GM23338 (cell line): ENCODE data around the gene AKAP1. TPM values are rescaled to one million over a fixed set of nuclear protein-coding genes. Genes with fewer than 3 reads are reported as not detected.

Experiments
- ATAC-seq: fragments of 200-7000 bp; cut with Tn5 transposase; 3 replicates; pipeline ENCODE4 v1.9.1; 2020
- DNase-seq: peaks from one replicate; pipeline ENCODE4 v3.0.0-alpha.2; 2015; ENCODE audit warnings: low spot score
- H2AFZ ChIP-seq: fragments of 200-600 bp; sonication (generic); 2 replicates; pipeline ENCODE4 v1.8.0; 2016; ENCODE audit warnings: antibody characterized with exemption, mild to moderate bottlenecking, moderate library complexity
- H3F3A ChIP-seq: fragments of 200-600 bp; sonication (generic); replicated peaks from 2 replicates; pipeline ENCODE4 v1.8.0; 2017; ENCODE audit warnings: antibody characterized with exemption, mixed run types, low read depth
- H3K27ac ChIP-seq: fragments of 200-600 bp; sonication (generic); 2 replicates; pipeline ENCODE4 v1.6.1; 2016; ENCODE audit warnings: low read depth
- H3K27me3 ChIP-seq: fragments of 200-600 bp; sonication (generic); 2 replicates; pipeline ENCODE4 v1.8.0; 2016; ENCODE audit warnings: mild to moderate bottlenecking, mixed run types, moderate library complexity; ENCODE audit not compliant: insufficient read depth
- H3K36me3 ChIP-seq: fragments of 200-600 bp; sonication (generic); 2 replicates; pipeline ENCODE4 v1.8.0; 2016; ENCODE audit warnings: mild to moderate bottlenecking; ENCODE audit not compliant: insufficient read depth
- H3K4me1 ChIP-seq: fragments of 200-600 bp; sonication (generic); 2 replicates; pipeline ENCODE4 v1.8.0; 2016; ENCODE audit warnings: mild to moderate bottlenecking, moderate library complexity; ENCODE audit not compliant: insufficient read depth
- H3K4me2 ChIP-seq: fragments of 200-600 bp; sonication (generic); 2 replicates; pipeline ENCODE4 v1.7.1; 2017; ENCODE audit warnings: mixed run types
- H3K4me3 ChIP-seq: fragments of 200-600 bp; sonication (generic); 2 replicates; pipeline ENCODE4 v1.6.1; 2016; ENCODE audit warnings: mixed run types
- H3K79me2 ChIP-seq: fragments of 200-600 bp; sonication (generic); replicated peaks from 2 replicates; pipeline ENCODE4 v1.8.0; 2017; ENCODE audit warnings: mild to moderate bottlenecking; ENCODE audit not compliant: insufficient read depth
- H3K9me2 ChIP-seq: fragments of 200-600 bp; sonication (generic); 2 replicates; pipeline ENCODE4 v1.8.0; 2017; ENCODE audit not compliant: insufficient read depth
- H4K20me1 ChIP-seq: fragments of 200-600 bp; sonication (generic); replicated peaks from 2 replicates; pipeline ENCODE4 v1.8.0; 2017; ENCODE audit warnings: mild to moderate bottlenecking; ENCODE audit not compliant: insufficient read depth
- H3K27ac Mint-ChIP-seq: 2 replicates; pipeline ENCODE4 v1.8.0; 2020; ENCODE audit warnings: inconsistent platforms, mild to moderate bottlenecking, moderate library complexity, mixed read lengths
- H3K27me3 Mint-ChIP-seq: 3 replicates; pipeline ENCODE4 v1.8.0; 2022; ENCODE audit warnings: low read depth, mild to moderate bottlenecking, moderate library complexity, mixed read lengths, inconsistent platforms; ENCODE audit not compliant: insufficient read depth, poor library complexity
- H3K36me3 Mint-ChIP-seq: 3 replicates; pipeline ENCODE4 v1.8.0; 2021; ENCODE audit warnings: low read depth, mild to moderate bottlenecking, inconsistent platforms, moderate library complexity, mixed read lengths
- H3K4me1 Mint-ChIP-seq: 3 replicates; pipeline ENCODE4 v1.8.0; 2020; ENCODE audit warnings: mild to moderate bottlenecking, inconsistent platforms, mixed read lengths
- H3K4me3 Mint-ChIP-seq: 3 replicates; pipeline ENCODE4 v1.8.0; 2021; ENCODE audit warnings: moderate library complexity, mild to moderate bottlenecking, inconsistent platforms, mixed read lengths
- H3K9me3 Mint-ChIP-seq: 3 replicates; pipeline ENCODE4 v1.8.0; 2020; ENCODE audit warnings: moderate library complexity, mild to moderate bottlenecking, inconsistent platforms, mixed read lengths
- CREB1 ChIP-seq: fragments of 250-450 bp; sonication (Bioruptor Pico); IDR thresholded peaks from 2 replicates; pipeline ENCODE4 v1.5.0; 2020; ENCODE audit warnings: low read depth, mild to moderate bottlenecking, moderate library complexity
- CTCF ChIP-seq, 2 experiments: fragments of 200-600 bp in 1 of 2; sonication (generic) in 1 of 2; conservative IDR thresholded peaks; 2 replicates each; pipeline versions ENCODE4 v1.5.1 to v1.6.1; 2016 to 2017; ENCODE audit warnings: antibody characterized with exemption in 2 of 2, low read depth in 2 of 2, mild to moderate bottlenecking in 2 of 2, moderate library complexity in 1 of 2
- ETS1 ChIP-seq: IDR thresholded peaks from 2 replicates; pipeline ENCODE4 v1.6.1; 2016; ENCODE audit warnings: antibody characterized with exemption
- EZH2 ChIP-seq: fragments of 200-600 bp; sonication (generic); IDR thresholded peaks from one replicate; pipeline ENCODE4 v1.8.0; 2017; ENCODE audit warnings: antibody characterized with exemption, mild to moderate bottlenecking, low read depth; ENCODE audit not compliant: unreplicated experiment
- EZH2phosphoT487 ChIP-seq: fragments of 200-600 bp; sonication (generic); IDR thresholded peaks from one replicate; pipeline ENCODE4 v1.8.1; 2018; ENCODE audit warnings: antibody characterized with exemption; ENCODE audit not compliant: unreplicated experiment
- JUNB ChIP-seq: IDR thresholded peaks from one replicate; pipeline ENCODE4 v1.6.1; 2016; ENCODE audit warnings: antibody characterized with exemption; ENCODE audit not compliant: unreplicated experiment
- NANOG ChIP-seq: IDR thresholded peaks from 2 replicates; pipeline ENCODE4 v1.6.1; 2016; ENCODE audit warnings: antibody characterized with exemption, borderline replicate concordance
- POLR2AphosphoS5 ChIP-seq: IDR thresholded peaks from 2 replicates; pipeline ENCODE4 v1.6.1; 2016; ENCODE audit warnings: antibody characterized with exemption, low read depth
- REST ChIP-seq: IDR thresholded peaks from one replicate; pipeline ENCODE4 v1.6.1; 2018; ENCODE audit warnings: antibody characterized with exemption; ENCODE audit not compliant: unreplicated experiment
- STAT1 ChIP-seq: IDR thresholded peaks from one replicate; pipeline ENCODE4 v1.6.1; 2016; ENCODE audit warnings: antibody characterized with exemption; ENCODE audit not compliant: unreplicated experiment
- ZNF114 ChIP-seq: fragments of 250-450 bp; sonication (Bioruptor Pico); IDR thresholded peaks from 2 replicates; pipeline ENCODE4 v1.5.0; 2020; ENCODE audit warnings: mild to moderate bottlenecking, moderate library complexity
- ZNF331 ChIP-seq: fragments of 250-450 bp; sonication (Bioruptor Pico); IDR thresholded peaks from 2 replicates; pipeline ENCODE4 v1.5.0; 2020; ENCODE audit warnings: low read depth, mild to moderate bottlenecking, moderate library complexity
- ZNF462 ChIP-seq: fragments of 250-450 bp; sonication (Bioruptor Pico); IDR thresholded peaks from 2 replicates; pipeline ENCODE4 v1.5.0; 2020; ENCODE audit warnings: mild to moderate bottlenecking, moderate library complexity
- polyA plus RNA-seq: library from polyadenylated mRNA; unstranded; fragments of >200 nt; fragmentation: Nextera tagmentation; extraction: Ambion mirVana; gene quantifications from 2 replicates; pipeline ENCODE4 v1.2.1, GENCODE V29; 2016
- total RNA-seq: library from RNA; depleted of rRNA; stranded (reverse); fragments of >200 nt; shearing (Covaris generic); gene quantifications from 2 replicates; pipeline ENCODE4 v1.2.3, GENCODE V29; 2014

Gene AKAP1
- total and polyA plus RNA-seq, 2 experiments from 2014 or later: 19.6 to 45.9 TPM

GRCh38 chr17:57151798-57152197 is 66.8 kb downstream of the AKAP1 start:
- Histone ChIP-seq H3K4me2 (no peak overlapping the region), H2AFZ (no peak overlapping the region), H3K4me3 (no peak overlapping the region), H3K36me3 (0 out of 2 replicates have a peak, but pooled peaks cover 4% of the 10 kb centered on the region), H3F3A (no peaks in the 10 kb centered on the region), H3K79me2 (no peaks in the 10 kb centered on the region), H3K27ac (no peak overlapping the region), H3K4me1 (no peaks in the 10 kb centered on the region), H3K27me3 (no peaks in the 10 kb centered on the region), H3K9me2 (0 out of 2 replicates have a peak, but pooled peaks cover 4% of the 10 kb centered on the region), H4K20me1 (no peaks in the 10 kb centered on the region)
- H3K27me3 Mint-ChIP-seq: peaks cover 6% of the 10 kb centered on the region
- DNase-seq: no peak
- no peak overlapping the region for H3K4me3 Mint-ChIP-seq
- H3K9me3 Mint-ChIP-seq: peaks cover 8% of the 10 kb centered on the region; the same call in 2 of the 3 replicates
- ATAC-seq: no peak
- TF ChIP-seq ZNF114 (CRISPR knock-in tag) (no peak), EZH2 (no peak), CTCF (conservative IDR thresholded peaks at IDR 0.05; ENCODE audit: low read depth in 2 of 2) (no peak), STAT1 (no peak), ZNF462 (CRISPR knock-in tag) (no peak), CREB1 (CRISPR knock-in tag) (no peak), EZH2phosphoT487 (no peak), ETS1 (no peak), ZNF331 (CRISPR knock-in tag) (no peak), POLR2AphosphoS5 (no peak), NANOG (no peak), REST (no peak), JUNB (no peak)
- H3K4me1 Mint-ChIP-seq: no peaks in the 10 kb centered on the region
- no peak overlapping the region for H3K27ac Mint-ChIP-seq
- H3K36me3 Mint-ChIP-seq: no peaks in the 10 kb centered on the region
